HG03432 (cell line): ENCODE data around the gene LIPG.
"Not testable (repeated sequence)": the region's sequence is repeated elsewhere in the genome, so short reads cannot be mapped to it uniquely, and the experiment has no call there.

Source experiments
- ATAC-seq: cut with Tn5 transposase; IDR thresholded peaks from one replicate; pipeline ENCODE4 v1.9.1; 2021; ENCODE audit warnings: mild to moderate bottlenecking, moderate library complexity; ENCODE audit not compliant: unreplicated experiment

Gene LIPG

GRCh38 chr18:49561289-49562193, at the start of gene LIPG:
Gene LIPG (plus strand): TSS chr18:49562057. CDS start chr18:49562309, 252 bp downstream.
- ATAC-seq = peak; percentile 69

DNA sequence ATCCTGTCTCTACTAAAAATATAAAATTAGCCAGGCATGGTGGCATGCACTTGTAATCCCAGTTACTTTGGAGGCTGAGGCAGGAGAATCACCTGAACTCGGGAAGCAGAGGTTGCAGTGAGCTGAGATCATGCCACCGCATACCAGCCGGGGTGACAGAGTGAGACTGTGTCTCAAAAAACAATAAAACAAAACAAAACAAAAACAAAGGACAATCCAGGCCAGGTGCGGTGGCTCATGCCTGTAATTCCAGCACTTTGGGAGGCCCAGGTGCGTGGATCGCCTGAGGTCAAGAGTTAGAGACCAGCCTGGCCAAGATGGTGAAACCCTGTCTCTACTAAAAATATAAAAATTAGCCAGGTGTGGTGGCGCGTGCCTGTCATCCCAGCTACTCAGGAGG, 49.0 kb upstream of the LIPG start:
- not testable (repeated sequence) for ATAC-seq

- ATAC-seq = no peak
Measured at GRCh38 chr18:49514577-49514976, 47.3 kb upstream of the LIPG start.

GRCh38 chr18:49515003-49515402, 46.9 kb upstream of the LIPG start:
- ATAC-seq = not testable (repeated sequence)

DNA sequence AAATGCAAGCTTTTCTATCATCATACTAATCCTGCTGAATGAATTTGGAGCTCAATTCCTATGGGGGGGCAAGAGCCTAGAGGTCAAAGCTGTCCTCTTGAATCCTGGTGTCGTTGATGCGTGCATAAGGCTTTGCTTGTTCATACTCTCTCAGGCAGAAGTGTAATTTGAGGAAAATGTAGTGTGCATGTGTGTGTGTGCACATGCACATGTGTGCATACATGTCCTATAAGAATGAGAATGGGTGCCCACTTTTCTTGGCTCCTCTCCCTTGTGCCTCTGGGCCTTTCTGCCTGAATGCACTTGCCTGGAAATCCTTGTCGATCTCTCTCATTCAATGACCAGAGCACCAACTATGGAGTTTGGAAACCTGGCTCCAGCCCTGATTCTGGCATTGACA, 46.3 kb upstream of the LIPG start:
- no peak for ATAC-seq

GRCh38 chr18:49517483-49517882, 44.4 kb upstream of the LIPG start:
- ATAC-seq = no peak

DNA sequence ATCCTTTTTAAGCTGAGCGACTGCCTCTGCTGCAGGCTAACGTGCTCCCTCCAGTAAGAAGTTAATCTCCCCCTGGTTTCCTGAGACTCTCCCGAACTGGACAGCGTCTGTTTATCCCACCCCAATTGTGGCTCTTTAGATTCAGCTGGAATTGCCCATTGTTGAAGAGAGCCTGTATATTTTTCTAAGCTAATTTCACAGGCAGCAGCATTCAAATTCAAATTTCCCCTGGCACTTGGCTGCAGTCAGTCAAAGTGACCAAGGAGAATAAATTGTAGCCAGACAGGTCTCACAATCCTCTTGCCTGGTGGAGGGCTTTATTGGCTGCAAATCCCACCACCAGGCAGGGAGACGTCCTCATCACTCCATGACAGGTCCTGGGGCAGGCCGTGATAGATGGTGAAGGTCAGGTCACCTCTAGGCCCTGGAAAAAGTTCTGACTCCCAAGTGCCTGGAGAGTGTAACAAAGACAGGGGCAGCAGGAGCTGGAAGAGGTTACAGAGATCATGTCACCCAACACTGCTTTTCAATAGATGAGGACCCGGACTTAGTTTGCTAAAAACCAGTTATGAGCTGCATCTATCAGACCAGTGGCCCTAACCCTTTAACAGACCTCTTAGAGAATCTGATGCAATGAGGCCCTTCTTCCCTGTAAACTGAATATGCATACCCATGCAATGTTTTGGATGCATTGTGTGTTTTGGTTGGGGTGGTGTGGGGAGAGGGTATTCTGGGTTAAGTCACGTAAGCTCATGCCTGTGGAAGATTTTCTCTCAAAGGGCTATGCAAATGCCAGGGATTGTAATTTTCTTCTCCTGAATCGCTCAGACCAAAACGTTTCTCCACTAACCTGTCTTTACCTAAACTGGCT, 42.5 kb upstream of the LIPG start:
- no peak for ATAC-seq

DNA sequence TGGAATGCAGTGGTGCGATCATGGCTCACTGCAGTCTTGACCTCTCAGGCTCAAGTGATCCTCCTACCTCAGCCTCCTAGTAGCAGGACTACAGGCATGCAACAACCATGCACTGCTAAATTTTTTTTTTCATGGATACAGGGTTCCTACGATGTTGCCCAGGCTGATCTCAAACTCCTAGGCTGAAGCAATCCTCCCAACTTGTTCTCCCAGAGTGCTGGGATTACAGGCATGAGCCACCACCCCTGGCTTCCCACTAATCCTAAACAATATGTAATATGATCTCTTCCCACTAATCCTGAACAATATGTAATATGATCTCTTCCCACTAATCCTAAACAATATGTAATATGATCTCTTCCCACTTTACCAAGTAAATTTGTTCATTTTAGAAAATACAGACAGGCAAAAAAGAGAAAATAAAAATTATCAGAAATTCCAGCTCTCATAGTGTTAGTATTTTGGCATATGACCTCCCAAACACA, 41.2 kb upstream of the LIPG start:
- ATAC-seq = no peak

GRCh38 chr18:49521216-49521835, 40.5 kb upstream of the LIPG start:
- no peak for ATAC-seq

GRCh38 chr18:49523580-49524093, 38.2 kb upstream of the LIPG start:
- ATAC-seq = not testable (repeated sequence)

DNA sequence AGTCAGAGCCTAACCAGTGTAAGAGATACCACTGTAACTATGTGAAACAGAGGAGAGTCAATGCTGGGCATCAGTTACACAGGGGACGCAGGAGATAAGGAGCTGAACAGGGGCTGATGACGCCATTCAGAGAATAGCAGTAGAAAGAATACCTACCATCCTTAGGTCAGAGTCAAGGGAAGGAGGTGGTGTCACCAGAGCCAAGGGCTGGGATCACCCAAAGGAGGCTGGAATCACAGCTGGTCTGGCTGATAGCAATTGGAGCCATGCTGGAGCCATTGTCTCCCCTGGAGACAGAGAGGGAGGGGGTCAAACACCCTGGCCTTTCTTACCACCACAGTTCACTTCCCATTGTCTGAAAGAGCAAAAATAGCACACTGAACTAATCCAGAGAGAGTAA, 37.5 kb upstream of the LIPG start:
- ATAC-seq = no peak

GRCh38 chr18:49524951-49525350, 36.9 kb upstream of the LIPG start:
- ATAC-seq = no peak

DNA sequence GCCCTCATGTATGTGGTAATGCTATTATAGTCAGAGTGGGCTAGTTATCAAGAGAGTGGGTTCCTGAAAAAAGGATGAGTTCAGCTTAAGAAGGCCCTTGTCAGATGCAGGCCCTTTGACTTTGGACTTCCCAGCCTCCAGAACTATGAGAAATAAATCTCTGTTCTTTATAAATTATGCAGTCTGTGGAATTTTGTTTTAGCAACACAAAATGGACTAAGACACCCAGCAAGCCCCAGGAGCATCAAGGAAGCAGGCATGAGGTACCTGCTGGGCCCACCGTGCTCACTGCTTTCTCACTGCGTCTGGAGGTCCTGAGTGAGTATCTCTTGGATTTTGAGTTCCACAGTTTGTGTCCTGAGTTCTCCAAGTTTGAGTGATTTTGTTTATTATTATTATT, 35.9 kb upstream of the LIPG start:
- ATAC-seq = no peak

- ATAC-seq = no peak
Measured at GRCh38 chr18:49527631-49528327, 34.1 kb upstream of the LIPG start.

DNA sequence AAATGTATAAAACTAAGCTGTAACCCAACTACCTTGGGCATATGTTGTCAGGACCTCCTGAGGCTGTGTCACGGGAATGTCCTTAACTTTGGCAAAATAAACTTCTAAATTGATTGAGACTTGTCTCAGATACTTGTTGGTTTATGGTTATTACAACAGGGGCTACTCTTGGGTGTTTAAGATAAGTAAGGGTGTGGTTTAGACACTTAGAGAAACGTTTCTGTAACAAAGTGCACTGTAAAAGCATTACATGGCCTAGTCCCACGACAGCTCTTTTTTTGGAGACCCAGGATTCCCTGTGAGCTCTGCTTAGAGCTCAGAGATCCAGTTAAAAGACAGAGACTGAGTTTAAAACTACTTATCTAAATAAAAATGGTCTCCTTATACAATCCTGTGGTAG, 32.3 kb upstream of the LIPG start:
- ATAC-seq = no peak

DNA sequence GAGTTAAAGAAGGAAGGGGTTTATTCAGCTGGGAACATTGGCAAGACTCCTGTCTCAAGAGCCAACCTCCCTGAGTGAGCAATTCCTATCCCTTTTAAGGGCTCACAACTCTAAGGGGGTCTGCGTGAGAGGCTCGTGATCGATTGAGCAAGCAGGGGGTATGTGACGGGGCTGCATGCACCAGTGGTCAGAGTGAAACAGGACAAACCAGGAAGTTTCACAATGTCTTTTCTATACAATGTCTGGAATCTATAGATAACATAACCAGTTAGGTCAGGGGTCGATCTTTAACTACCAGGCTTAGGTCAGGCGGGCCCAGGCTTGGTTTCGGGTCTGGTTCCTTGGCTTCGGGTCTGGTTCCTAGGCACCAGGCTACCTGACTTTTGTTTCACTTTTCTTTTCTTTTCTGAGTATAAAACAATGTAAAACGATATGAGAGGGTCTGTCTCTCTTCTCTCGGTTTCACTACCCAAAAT, 30.1 kb upstream of the LIPG start:
- no peak for ATAC-seq

DNA sequence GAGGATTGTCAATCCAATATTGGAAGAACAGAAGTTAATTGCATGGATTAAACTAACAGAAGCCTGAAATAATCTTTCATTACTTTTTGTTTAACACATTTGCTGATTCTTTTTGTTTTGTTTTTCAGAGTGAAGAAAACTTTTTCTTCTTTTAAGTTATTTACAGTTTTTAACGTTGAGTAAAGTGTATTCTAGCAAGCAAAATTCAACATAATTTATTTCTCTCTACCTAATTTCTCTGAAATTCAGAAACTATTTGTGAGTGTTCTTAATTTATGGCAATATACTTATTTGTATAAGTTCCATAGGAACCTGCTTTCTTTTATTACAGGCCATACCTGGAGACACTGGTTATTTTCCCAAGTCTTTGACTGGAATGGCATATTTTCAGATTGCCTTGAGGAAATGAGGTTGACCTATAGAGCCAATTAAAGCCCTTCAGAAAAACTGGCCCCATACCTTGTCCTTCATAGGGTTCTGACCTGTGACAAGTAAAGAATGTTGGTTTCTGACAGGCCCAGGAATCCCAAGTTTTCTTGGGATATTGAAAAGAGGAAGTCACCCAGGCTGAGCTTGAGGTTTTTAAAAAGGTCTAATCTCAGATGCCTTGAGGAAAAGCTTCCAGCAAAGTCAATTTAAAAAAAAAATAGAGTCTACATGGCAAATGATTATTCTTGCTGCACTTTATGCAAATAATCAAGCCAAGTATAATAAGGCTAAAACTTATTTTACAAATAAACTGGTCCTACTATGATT, 26.8 kb upstream of the LIPG start:
- no peak for ATAC-seq

GRCh38 chr18:49537232-49537896, 24.5 kb upstream of the LIPG start:
- no peak for ATAC-seq

- no peak for ATAC-seq
Measured at GRCh38 chr18:49544362-49544761, 17.5 kb upstream of the LIPG start.
